Measurements from ENCODE around the gene SAP130. TPM values are rescaled to one million over a fixed set of nuclear protein-coding genes. Genes with fewer than 3 reads are reported as not detected.

Gene SAP130
- total RNA-seq, 2 donors from 2014 or later, result 21.9 to 55.4 TPM

DNA sequence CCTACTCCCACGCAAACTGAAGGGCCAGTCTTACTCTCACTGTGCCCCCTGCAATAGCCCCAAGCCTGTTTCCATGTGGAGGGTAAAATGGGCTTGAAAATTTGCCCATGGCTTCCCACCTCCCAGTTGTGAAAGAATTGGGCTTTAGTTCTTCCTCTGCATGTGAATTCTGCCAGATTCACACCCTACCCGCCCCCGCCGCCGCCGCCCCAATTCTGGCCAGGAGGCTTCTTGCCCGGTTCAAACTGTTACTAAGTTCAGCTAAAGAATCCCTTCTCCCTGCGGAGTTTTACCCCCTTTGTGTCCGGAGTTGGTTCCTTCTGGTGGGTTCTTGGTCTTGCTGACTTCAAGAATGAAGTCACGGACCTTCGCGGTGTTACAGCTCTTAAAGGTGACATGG, 25.5 kb upstream of the SAP130 start:
- intact Hi-C loops (cut with DNase I), result no loop called here
- no peak overlapping the region for H3K4me3 ChIP-seq
- H3K36me3 ChIP-seq, result no peaks in the 10 kb centered on the region
- H3K9me3 ChIP-seq, result no peaks in the 10 kb centered on the region
- H3K27ac ChIP-seq, result no peak overlapping the region
- no peak for DNase-seq (ENCODE audit: low spot score)
- H3K27me3 ChIP-seq (replicated peaks; ENCODE audit: insufficient read depth), result no peaks in the 10 kb centered on the region
- H3K4me1 ChIP-seq (replicated peaks), result no peaks in the 10 kb centered on the region
- 96% methylated on average over 12 of the region's 12 CpGs for WGBS
- no peak for TF ChIP-seq POLR2AphosphoS5 (IDR thresholded peaks at IDR 0.05)
- TF ChIP-seq, protein P1, sequence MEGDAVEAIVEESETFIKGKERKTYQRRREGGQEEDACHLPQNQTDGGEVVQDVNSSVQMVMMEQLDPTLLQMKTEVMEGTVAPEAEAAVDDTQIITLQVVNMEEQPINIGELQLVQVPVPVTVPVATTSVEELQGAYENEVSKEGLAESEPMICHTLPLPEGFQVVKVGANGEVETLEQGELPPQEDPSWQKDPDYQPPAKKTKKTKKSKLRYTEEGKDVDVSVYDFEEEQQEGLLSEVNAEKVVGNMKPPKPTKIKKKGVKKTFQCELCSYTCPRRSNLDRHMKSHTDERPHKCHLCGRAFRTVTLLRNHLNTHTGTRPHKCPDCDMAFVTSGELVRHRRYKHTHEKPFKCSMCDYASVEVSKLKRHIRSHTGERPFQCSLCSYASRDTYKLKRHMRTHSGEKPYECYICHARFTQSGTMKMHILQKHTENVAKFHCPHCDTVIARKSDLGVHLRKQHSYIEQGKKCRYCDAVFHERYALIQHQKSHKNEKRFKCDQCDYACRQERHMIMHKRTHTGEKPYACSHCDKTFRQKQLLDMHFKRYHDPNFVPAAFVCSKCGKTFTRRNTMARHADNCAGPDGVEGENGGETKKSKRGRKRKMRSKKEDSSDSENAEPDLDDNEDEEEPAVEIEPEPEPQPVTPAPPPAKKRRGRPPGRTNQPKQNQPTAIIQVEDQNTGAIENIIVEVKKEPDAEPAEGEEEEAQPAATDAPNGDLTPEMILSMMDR (IDR thresholded peaks at IDR 0.05), result no peak
- TF ChIP-seq POLR2A (IDR thresholded peaks at IDR 0.05), result no peak

- Histone ChIP-seq H3K4me1 (replicated peaks) (no peaks in the 10 kb centered on the region), H3K27ac (no peak overlapping the region), H3K9me3 (no peaks in the 10 kb centered on the region), H3K36me3 (no peaks in the 10 kb centered on the region), H3K27me3 (replicated peaks; ENCODE audit: insufficient read depth) (no peaks in the 10 kb centered on the region), H3K4me3 (no peak overlapping the region)
- WGBS, result 93% methylated on average over 3 of the region's 3 CpGs
- no peak for DNase-seq (ENCODE audit: low spot score)
- no peak for TF ChIP-seq POLR2AphosphoS5 (IDR thresholded peaks at IDR 0.05)
- TF ChIP-seq POLR2A (IDR thresholded peaks at IDR 0.05), result no peak
- TF ChIP-seq, protein P1 (IDR thresholded peaks at IDR 0.05), result no peak
- intact Hi-C loops (cut with DNase I), result no loop called here
These were observed 15.2 kb upstream of the SAP130 start for GRCh38 chr2:128043041-128043440.

- Histone ChIP-seq H3K9me3 (no peaks in the 10 kb centered on the region), H3K4me3 (no peak overlapping the region), H3K4me1 (replicated peaks) (no peaks in the 10 kb centered on the region), H3K27me3 (replicated peaks; ENCODE audit: insufficient read depth) (no peaks in the 10 kb centered on the region), H3K36me3 (no peaks in the 10 kb centered on the region), H3K27ac (no peak overlapping the region)
- TF ChIP-seq, protein P1 (IDR thresholded peaks at IDR 0.05), result no peak
- TF ChIP-seq POLR2AphosphoS5 (IDR thresholded peaks at IDR 0.05) (no peak), POLR2A (IDR thresholded peaks at IDR 0.05) (no peak)
- intact Hi-C loops (cut with DNase I), result no loop called here
- no peak for DNase-seq (ENCODE audit: low spot score)
- 90% methylated on average over 3 of the region's 3 CpGs for WGBS
These were observed 13.7 kb upstream of the SAP130 start for GRCh38 chr2:128041561-128041960.

DNA sequence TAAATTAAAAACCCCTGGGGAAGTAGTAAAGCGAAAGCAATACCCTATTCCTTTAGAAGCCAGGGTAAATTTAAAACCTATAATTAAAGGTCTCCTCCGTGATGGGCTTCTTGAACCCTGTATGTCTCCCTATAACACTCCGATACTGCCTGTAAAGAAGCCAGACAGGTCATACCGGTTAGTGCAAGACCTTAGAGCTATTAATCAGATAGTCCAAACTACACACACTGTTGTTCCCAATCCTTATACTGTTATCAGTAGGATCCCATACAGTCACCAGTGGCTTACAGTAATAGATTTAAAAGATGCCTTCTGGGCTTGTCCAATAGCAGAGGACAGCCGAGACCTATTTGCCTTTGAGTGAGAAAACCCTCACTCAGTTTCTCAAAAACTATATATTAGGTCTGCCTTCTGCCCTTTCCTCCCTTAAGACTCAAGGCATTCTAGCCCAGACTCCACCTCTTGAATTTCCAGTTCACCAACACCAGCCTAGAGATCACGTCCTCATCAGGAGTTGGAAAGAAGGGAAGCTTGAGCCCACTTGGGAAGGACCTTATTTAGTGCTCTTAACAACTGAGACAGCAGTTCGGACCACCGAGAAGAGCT, 12.4 kb upstream of the SAP130 start:
- TF ChIP-seq, protein P1 (IDR thresholded peaks at IDR 0.05), result no peak
- TF ChIP-seq POLR2AphosphoS5 (IDR thresholded peaks at IDR 0.05), result no peak
- no peak for TF ChIP-seq POLR2A (IDR thresholded peaks at IDR 0.05)
- no peaks in the 10 kb centered on the region for H3K4me1 ChIP-seq (replicated peaks)
- no peaks in the 10 kb centered on the region for H3K9me3 ChIP-seq
- H3K27ac ChIP-seq, result no peak overlapping the region
- intact Hi-C loops (cut with DNase I), result no loop called here
- H3K36me3 ChIP-seq, result no peaks in the 10 kb centered on the region
- no peak for DNase-seq (ENCODE audit: low spot score)
- H3K4me3 ChIP-seq, result no peak overlapping the region
- no peaks in the 10 kb centered on the region for H3K27me3 ChIP-seq (replicated peaks; ENCODE audit: insufficient read depth)
- WGBS, result 57% methylated on average over 8 of the region's 8 CpGs

DNA sequence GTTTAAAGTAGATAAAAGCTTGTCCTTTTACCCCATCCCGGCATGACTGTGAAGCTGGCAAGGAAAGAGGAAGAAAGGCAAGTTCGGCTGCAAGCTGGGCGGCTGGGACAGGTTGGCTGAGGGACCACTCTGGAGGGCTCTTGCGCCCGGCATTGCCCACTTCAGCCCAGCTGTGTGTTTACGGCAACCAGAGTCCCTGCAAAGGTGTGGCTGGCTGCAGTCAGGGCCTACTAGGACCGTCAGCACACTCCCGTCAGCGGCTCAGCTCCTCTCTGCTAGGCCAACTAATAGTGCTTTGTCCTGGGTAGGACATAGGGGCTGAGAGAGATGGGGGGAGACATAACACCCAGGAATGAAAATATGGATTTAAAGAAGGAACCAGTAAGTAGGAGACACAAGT, 11.7 kb upstream of the SAP130 start:
- intact Hi-C loops (cut with DNase I), result no loop called here
- Histone ChIP-seq H3K4me1 (replicated peaks) (no peaks in the 10 kb centered on the region), H3K9me3 (no peaks in the 10 kb centered on the region), H3K4me3 (no peak overlapping the region), H3K27ac (no peak overlapping the region), H3K27me3 (replicated peaks; ENCODE audit: insufficient read depth) (no peaks in the 10 kb centered on the region), H3K36me3 (no peaks in the 10 kb centered on the region)
- TF ChIP-seq, protein P1 (IDR thresholded peaks at IDR 0.05), result no peak
- TF ChIP-seq POLR2A (IDR thresholded peaks at IDR 0.05) (no peak), POLR2AphosphoS5 (IDR thresholded peaks at IDR 0.05) (no peak)
- no peak for DNase-seq (ENCODE audit: low spot score)
- 81% methylated on average over 9 of the region's 9 CpGs for WGBS

Measured in prostate gland (tissue), 2 donors.